D721Med (cell line): ENCODE data around the gene CLIC6.

Experiments used
- DNase-seq: peaks from one replicate; pipeline ENCODE4 v3.0.0; 2011; ENCODE audit warnings: low spot score; ENCODE audit not compliant: insufficient read length
- FAIRE-seq: peaks from 2 replicates; lab custom pipeline; 2011; peaks lifted over from hg19 to GRCh38; lab: Jason Lieb, UNC
- TF ChIP-seq, protein P1 (sequence below): IDR thresholded peaks from 2 replicates; pipeline ENCODE4 v1.5.1; 2012; ENCODE audit warnings: mild to moderate bottlenecking, control low read depth; ENCODE audit not compliant: insufficient read depth; ENCODE audit errors: missing control alignments

The CLIC6 gene

DNA sequence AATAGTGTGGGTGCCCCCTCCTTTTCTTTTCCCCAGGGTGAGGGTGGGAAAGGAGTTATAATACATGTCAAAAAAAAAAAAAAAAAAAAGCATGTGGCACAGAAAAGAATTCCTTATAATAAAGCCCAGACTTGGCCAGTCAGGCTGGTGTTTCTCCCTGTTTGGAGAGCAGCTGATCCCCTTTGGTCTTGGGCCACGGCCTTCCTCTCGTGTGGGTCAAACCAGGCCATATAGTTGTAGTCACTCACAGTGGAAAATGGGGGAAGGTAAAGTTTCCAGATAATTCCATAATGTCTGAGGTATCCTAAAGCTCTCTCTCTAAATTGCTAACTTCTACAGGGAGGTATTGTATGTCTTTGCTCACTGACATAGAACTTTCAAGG lies 22.0 kb downstream of the CLIC6 start:
- DNase-seq (no peak), FAIRE-seq (no peak)
- TF ChIP-seq, protein P1, sequence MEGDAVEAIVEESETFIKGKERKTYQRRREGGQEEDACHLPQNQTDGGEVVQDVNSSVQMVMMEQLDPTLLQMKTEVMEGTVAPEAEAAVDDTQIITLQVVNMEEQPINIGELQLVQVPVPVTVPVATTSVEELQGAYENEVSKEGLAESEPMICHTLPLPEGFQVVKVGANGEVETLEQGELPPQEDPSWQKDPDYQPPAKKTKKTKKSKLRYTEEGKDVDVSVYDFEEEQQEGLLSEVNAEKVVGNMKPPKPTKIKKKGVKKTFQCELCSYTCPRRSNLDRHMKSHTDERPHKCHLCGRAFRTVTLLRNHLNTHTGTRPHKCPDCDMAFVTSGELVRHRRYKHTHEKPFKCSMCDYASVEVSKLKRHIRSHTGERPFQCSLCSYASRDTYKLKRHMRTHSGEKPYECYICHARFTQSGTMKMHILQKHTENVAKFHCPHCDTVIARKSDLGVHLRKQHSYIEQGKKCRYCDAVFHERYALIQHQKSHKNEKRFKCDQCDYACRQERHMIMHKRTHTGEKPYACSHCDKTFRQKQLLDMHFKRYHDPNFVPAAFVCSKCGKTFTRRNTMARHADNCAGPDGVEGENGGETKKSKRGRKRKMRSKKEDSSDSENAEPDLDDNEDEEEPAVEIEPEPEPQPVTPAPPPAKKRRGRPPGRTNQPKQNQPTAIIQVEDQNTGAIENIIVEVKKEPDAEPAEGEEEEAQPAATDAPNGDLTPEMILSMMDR, result no peak

DNA sequence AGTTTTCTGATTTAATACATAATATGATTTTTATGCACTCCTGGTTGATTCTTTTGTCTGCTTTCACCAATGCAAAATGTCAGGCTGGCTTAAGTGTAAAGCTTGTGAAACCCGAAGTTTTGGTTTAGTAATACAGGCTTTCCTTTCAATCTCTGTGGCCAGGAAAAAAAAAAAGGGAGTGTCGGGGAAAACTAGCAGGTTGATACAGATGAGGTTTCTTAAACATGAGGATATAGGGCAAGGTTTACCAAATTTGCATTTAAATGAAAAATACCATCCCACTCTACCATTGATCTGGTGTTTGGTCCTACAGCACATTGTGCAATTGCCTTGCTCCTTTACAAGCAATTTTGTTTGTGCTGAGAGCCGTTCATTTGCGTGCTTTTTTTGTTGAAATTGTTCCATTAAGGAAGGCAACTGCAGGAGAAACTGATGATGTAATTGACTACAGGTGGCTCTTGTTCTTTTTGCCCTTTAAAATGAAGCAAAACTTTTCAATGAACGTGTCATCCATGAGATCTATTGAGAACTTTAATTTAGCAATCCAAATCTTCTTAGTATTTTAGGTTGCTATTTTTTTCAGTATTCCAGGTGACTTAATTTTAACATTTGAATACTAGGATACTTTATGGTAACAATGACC lies 22.7 kb downstream of the CLIC6 start:
- DNase-seq, result no peak
- FAIRE-seq, result no peak
- TF ChIP-seq, protein P1, result no peak

DNA sequence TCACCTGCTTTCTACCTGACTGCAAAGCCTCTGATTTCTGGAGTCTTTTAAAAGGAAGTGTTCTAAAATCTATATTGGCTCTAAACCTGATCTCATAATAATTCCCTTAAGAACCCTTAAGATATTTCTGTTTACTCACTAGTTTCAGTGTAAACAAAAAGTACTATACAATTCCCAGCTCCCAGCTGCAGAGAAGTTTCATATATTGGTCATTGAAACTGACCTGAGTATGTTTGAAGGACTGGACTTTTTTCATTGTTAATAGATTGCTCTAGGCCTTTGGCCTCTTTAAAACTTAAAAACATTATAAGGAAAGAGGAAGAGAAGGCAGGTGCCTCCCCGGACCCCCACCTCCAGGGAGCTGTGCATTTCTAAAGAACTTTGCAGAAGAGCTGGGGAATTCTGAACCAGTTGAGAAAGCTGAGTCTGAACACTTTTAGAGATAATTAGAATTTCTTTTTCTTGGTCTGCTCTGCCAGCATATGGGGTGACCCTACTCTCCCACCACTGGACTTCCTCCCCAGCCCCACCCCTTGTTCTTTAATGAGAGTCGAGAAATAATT lies 23.7 kb downstream of the CLIC6 start:
- TF ChIP-seq, protein P1, result no peak
- DNase-seq (no peak), FAIRE-seq (no peak)

DNA sequence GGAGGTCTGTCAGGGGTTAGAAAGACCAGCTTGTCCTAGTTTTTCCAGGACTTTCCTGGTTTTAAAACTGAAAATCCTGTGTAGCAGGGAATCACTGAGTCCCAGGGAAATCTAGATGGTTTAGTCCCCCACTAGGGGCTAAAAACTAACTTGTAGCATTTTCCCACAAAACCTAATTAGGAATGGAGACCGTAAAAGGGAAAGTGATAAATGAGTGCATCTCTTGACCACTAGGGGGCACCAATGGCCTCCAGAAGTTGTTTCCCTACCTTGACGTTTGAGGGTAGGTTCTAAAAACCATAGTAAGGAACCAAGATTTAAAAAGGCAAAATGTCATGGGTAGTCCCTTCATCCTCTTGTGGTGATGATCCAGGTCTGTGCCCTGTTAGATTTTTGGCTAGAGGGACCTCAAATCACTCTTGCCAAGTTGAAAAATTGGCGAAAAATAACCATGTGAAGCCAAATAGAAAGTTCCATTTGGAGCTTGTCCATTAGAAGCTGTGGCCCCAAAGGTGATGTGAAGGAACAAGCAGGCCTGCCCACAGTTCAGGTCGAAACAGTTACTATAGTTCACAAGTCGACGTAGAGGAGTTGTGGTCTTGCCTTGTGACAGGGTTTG lies 24.5 kb downstream of the CLIC6 start:
- TF ChIP-seq, protein P1, result peak; percentile 67
- DNase-seq, result no peak
- no peak for FAIRE-seq

DNA sequence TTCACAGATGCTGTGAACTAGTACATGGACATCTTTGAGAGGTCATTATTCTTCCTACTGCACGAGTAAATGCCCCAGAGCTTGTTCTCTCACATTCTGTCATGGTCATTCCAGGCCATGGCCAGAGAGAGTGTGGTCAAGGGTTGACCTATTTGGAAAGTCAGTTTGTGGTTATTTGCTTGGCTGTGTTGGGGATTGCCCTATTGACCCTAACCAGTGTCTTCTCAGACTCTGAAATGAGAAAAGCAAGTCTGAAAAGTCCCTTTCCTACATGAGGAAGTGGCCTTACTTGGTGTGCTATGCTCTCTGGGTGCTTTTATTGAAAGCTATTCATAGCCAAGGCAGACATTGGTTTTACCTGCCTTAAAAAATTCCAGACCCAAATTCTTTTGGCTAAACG lies 26.6 kb downstream of the CLIC6 start:
- TF ChIP-seq, protein P1, result no peak
- DNase-seq (no peak), FAIRE-seq (no peak)

DNA sequence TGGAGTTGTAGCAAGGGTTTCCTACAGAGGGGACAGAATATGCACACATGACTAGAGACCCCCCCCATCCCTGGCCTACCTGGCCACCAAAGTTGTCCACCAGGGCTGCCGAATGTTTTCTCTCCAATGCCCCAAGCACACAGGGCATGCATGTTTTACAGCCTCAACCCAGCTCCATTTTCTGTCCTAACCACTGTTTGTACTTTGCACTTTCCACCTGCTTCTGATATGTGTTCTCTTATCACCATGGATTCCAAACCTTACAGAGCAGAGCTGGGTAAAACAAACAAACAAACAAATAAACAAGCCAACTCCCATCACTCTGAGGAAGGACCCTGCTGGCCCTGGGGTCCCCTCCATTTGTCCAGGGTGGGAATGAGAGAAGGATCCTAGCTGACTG lies 27.3 kb downstream of the CLIC6 start:
- DNase-seq, result no peak
- TF ChIP-seq, protein P1, result no peak

DNA sequence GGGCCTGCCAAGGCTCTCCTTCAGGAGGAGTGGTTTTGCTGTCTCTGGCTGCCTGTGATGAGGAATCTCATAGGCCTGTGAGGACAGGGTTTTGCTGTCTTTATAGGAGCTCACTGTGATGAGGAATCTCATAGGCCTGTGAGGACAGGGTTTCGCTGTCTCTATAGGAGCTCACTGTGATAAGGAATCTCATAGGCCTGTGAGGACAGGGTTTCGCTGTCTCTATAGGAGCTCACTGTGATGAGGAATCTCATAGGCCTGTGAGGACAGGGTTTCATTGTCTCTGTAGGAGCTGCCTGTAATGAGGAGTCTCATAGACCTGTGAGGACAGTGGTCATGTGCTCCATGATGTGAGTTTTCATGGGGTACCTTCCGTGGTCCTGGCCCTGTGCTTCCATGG lies 29.0 kb downstream of the CLIC6 start:
- TF ChIP-seq, protein P1, result no peak
- DNase-seq, result no peak
- FAIRE-seq, result no peak

More for the DNA sequence above, 27.3 kb downstream of the CLIC6 start:
- no peak for FAIRE-seq
